NCI-H524 treated with DMSO at 0.1 percent for 48 hours (cell line): Measurements from ENCODE around the gene CCDC150.
"Not testable (repeated sequence)": the region's sequence is repeated elsewhere in the genome, so short reads cannot be mapped to it uniquely, and the experiment has no call there.

Source experiments
- DNase-seq: peaks from one replicate; lab custom pipeline; 2025; lab: John Stamatoyannopoulos, UW

Gene CCDC150

DNA sequence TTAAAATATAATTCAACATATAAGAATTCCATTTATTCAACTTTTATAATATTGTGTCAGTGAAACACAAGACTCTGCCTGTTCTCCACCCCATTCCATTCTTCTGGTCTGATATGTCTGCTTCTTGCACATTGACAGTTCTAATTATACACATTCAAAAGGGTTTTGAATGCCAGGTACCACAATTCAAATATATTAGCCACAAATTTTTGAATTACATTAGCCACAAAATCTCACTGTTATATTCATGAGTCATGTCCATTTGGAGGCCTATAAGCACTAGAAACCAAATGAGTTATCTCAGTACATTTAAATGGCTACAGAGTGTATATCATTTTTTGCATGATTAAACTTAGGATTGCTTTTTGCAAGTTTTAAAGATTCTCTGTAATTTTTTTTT is 72.1 kb downstream of the CCDC150 start:
- no peak for DNase-seq

DNA sequence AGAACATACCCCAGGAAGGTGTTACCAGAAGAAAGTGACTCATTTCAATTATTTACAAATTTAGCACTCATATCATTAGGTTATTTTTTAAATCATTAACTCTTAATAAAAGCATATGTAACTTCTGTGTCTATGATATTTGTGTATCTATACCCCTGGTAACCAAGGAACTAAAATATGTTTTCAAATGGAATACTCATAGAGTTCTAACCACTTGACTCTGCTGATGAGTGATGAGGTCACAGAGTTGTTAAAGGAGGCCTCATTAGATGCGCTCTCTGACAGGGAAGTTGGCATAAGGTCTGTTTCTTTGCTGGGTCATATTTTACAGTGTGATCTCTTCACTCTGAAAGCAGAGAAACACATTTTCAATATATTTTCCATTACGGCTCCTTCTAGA is 73.4 kb downstream of the CCDC150 start:
- no peak for DNase-seq

DNA sequence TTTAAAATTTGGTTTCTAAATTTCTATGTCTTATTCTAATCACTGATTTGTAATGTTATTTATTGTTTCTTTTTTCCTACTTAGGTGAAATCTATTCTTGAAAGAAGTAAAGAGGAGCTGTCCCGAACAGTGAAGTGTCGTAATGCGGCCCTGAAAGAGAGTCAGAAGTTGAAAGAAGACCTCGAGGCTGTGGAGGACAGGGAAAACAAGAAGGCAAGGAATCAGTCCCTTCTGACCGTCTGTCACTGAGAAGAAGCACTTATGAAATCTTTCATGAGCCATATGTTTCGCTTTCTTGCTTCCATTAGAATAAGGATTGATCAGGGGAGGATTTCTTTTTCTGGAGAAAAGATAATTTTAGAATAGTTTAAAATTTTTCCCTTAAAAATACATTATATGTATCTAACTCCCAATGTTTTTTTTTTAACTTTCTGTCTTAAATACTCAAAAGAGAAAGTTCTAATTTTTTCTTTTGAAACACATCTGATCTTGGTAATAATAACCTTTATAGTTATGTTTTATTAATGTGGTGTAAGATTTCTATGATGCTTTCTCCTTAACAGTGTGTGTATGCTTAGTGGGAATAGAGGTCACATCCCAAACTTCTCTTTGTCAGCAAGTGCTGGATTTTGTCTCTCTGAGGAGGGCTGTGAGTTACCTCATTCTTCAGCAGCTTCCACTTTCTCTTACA is 79.0 kb downstream of the CCDC150 start:
- peak; percentile 46 for DNase-seq

DNA sequence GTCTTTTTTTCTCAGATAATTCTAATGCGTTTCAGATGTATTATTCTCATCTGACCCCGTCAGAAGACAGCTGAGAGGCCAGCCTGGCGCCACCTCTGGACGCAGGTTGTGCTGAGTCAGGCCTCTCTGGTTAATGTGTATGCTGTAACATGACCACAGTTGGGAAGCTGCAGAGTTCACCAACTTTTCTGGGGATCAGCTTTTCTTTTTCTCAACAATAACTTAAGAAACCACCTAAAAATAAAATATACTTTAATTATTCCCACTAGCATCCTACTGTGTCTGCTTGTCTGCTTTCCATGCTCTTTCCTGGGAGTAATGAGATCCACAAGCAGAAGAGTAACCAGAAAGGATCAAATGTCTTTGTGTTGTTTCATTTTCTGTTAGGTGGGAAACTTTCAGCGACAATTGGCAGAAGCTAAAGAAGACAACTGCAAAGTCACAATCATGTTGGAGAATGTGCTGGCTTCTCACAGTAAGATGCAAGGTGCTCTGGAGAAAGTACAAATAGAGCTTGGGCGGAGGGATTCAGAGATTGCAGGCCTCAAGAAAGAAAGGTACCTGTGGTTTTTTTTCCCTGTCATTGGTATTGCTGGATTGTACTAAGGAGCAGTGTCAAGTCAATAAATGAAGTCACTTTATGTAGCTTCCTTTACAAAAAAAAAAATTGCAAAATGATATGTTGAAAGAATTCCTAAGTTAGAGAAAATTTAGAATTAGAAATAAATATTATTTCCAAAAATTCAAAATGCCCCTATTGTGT is 79.8 kb downstream of the CCDC150 start:
- DNase-seq, result no peak

DNA sequence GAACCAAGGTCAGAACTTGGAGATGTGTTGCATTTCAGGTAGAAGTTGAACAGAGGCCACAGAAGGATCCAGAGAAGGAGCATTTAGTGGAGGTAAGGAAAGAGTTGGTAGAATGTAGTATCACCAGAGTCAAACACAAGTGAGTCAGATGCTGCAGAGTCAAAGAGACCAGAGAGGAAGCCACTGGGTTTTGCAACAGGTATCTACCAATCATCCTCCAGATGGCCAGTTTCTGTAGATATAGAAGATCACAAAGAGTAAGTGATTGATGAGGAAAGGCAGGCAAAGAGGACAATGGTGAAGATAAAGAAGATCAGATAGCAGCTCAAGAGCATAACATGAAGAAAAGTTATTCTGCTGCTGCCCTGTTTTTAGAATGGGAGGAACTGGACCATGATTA is 84.1 kb downstream of the CCDC150 start:
- DNase-seq, result no peak

DNA sequence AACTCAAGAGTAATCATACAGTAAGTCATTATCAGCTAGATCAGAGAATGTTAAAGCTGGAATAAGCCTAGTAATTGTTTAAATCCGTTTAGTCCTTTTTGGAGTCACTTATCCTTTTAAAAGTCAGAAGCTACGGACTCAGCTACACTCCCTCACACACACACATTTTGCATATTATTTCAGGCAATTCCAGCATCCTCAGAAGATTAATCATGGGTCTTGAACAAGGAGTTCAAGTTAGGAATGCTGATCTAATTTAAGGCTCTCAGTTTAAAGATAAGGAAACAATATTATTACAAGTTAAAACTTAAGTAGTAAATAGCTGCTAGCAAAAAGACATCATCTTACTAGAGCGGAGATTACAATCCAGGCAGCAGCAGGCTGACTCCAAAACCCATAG is 85.7 kb downstream of the CCDC150 start:
- DNase-seq, result no peak

DNA sequence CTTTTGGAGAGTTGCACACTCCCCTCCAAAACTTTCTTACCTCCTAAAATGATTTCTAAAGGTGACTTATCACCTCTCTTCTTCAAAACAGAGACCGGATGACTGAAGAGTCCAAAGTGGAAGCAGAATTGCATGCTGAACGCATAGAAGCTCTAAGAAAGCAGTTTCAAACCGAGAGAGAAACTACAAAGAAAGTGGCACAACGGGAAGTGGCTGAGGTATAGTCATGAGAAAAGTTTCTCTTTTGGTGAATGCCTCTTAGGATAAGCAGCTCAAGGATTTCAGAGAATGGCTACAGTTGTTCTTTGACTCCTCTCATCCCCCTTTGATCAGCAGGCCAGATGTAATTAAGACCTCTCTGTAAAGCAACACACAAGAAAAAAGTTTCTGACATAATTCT is 86.4 kb downstream of the CCDC150 start:
- no peak for DNase-seq

DNA sequence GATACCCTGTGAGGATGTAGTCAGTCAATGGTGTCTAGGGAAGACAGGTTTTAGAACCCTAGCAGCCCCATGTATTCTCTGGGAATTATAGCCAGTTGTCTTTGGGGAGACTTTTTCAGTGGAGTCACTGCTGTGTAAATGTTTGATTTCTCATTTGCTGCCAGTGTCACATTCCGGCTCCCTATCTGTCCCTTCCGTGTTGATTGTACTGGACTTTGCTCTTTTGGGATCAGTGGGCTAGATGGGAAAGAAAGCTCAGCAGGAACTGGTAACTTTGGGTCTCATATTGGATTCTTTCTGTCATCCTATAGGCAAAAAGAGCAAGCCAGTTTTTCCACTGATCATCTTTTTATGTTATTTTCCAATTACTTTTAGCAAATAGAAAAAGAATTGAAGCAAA is 89.9 kb downstream of the CCDC150 start:
- DNase-seq, result no peak

DNA sequence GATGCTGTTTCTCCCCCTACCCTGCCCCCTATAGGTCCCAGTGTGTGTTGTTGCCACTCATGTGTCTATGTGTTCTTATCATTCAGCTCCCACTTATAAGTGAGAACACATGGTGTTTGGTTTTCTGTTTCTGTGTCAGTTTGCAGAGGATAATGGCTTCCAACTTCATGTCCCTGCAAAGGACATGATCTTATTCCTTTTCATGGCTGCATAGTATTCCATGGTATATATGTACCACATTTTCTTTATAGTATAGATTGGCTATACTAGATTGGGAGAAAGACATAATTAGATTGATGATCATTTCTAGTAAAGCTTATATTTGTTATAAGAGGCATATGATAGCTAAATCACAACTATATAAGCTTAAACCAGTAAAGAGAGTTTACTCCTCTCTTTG is 97.1 kb downstream of the CCDC150 start:
- not testable (repeated sequence) for DNase-seq

DNA sequence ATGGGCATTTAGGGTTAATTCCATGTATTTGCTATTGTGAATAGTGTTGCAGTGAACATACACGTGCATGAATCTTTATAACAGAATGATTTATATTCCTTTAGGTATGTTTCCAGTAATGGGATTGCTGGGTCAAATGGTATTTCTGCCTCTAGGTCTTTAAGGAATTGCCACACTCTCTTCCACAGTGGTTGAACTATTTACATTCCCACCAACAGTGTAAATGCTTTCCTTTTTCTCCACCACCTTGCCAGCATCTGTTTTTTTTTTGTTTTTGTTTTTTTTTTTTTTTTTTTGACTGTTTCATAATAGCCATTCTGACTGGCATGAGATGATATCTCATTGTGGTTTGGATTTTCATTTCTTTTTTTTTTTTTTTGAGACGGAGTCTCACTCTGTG is 97.5 kb downstream of the CCDC150 start:
- DNase-seq, result no peak

DNA sequence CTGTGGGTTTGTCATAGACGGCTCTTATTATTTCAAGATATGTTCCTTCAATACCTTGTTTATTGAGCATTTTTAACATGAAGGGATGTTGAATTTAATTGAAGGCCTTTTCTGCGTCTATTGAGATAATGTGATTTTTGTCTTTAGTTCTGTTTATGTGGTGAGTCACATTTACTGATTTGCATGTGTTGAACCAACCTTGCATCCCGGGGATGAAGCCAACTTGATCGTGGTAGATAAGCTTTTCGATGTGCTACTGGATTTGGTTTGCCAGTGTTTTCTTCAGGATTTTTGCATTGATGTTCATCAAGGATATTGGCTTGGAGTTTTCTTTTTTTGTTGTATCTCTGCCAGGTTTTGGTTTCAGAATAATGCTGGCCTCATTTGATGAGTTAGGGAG is 99.5 kb downstream of the CCDC150 start:
- no peak for DNase-seq

DNA sequence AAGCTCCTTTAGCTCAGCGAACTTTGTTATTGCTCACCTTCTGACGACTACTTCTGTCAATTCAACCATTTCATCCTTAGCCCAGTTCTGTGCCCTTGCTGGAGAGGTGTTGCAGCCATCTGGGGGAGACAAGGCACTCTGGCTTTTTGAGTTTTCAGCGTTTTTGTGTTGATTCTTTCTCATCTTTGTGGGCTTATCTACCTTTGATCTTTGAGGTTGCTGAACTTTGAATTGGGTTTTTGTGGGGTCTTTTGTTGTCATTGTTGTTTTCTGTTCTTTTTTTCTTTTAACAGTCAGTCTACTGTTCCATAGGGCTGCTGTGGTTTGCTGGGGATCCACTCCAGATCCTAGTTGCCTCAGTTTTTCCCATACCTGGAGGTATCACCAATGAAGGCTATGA is 102.7 kb downstream of the CCDC150 start:
- DNase-seq, result no peak

DNA sequence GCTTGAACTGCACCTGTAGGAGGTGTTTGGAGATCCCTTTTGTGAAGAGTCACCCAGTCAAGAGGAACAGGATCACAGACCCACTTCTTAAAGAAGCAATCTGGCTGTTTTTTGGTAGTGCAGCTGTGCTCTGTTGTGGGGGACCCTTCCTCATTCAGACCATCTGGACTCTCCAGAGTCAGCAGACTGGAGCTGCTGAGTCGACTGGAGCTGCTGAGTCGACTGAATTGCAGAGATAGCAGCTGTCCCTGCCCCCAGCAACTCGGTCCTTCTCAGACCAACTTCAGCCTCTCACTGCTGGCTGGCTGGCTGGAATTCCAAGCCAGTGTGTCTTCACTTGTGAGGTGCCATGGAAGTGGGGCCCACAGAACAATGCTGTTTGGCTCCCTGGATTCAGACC is 103.2 kb downstream of the CCDC150 start:
- peak; percentile 81 for DNase-seq

DNA sequence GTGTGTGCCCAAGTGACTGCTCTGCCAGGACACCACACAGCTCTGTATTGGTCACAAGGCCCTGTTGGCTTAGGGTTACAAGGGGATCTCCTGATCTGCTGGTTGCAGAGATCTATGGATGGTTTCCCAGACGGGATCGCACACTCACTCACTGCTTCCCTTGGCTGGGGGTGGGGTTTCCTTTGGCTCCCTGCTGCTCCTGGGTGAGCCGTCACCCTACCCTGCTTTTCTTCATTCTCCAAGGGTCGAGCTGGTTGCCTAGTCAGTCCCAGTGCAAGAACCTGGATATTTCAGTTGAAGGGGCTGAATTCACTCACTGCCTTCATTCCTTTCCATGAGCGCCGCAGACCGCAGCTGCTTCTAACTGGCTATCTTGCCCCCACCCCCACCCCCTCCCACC is 103.7 kb downstream of the CCDC150 start:
- no peak for DNase-seq

DNA sequence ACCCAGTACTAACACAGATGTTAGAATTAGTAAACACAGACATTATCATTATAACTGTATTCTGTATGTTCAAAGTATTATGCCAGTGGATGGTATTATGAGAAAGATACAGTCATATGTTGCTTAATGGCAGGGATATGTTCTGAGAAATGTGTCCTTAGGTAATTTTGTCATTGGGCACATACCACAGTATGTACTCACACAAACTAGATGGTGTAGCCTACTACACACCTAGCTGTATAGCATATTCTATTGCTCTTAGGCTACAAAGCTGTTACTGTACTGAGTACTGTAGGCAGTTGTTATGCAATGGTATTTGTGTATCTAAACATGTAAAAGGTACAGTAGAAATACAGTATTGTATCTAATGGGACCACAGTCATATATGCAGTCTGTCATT is 106.2 kb downstream of the CCDC150 start:
- no peak for DNase-seq

DNA sequence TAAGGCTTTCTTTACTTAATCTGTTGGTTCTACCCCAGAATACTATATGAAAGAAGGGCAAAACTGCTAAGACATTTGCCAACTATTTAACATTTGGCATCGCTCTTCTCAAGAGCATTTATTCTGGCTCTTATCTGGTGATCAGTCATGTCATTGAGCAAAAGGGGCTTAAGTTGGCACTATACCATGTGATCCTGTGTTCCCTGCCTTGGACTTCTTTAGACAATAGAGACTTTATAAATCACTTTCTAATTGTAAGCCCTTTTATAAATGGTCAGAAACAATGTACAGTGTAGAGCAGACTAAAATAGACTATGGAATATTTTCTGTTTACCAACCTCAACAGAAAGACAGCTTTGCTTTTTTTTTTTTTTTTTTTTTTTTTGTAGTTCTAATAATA is 107.9 kb downstream of the CCDC150 start:
- DNase-seq, result no peak

DNA sequence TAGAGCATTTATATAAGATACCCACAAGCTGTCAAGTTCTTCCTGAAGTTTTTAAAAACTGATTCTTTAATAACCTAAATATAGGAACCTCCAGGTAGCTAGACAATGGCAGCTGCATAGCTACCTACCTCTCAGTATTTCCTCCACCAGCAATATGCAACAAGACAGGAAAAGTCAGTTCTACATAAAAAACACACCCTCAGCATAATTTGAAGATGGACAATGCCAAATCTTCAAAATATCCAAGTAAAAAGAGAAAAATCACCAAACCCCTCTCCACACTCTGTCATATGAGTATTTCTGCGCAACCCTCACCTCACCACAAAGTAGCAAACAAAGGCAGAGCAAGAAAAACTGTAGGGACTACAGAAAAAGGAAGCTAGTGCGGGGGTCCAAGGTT is 108.6 kb downstream of the CCDC150 start:
- no peak for DNase-seq

DNA sequence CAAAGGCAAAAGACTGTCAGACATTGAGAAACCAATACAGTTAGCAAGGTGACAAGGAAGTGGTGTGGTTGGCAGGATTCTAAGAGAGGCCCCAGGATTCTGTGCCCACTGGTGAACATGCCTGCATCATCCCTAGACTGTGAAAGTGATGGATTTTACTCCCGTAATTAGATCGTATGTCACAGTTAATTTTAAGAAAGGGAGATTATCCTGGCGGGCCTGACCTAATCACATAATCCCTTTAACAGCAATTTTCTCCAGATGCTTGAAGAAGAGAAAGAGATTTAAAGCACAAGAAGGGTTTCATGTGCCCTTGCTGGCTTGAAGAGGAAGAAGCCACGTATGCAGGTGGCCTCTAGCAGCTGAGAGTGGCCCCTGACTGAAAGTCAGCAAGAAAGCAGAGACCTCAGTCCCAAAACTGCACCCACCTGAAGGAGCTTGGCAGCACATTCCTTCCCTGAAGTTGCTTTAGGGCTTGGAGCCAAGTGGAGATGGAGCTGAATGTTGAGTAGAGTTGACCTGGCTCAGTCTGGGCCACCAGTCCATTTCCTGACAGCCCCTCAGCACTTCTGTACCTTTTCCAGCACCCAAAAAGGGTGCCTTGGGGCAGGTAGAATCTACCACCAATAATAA is 110.9 kb downstream of the CCDC150 start:
- peak; percentile 88 for DNase-seq

DNA sequence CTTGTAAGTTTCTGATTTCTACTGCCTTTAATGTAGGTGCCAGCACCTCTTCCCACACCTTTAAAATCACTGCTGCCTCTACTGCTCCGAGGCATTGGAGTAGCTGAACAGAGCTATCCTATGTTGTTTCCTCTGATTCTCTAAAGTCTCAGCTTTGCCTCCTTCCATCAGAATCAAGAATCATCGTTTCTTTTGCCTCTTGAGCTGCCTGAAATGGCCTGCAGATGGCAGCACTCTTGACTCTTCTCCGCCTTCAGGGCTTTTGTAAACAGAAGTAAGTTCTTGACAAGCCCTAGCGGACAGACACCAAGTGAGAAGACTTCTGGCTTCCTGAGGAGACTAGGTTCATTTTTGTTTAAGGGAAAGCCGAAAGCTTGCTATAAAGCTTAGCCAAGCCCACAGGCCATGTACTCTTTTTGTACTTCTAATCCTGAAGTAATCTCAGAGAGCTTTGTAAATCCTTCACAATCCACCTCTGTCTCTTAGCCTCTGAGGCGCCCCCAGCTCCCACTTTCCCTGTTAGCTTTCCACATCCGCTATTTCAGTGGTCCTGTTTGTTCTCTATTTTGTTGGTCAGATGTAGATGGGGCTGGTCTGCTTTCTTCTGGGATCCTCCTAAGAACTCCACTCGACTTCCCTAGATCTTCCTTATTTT is 111.6 kb downstream of the CCDC150 start:
- peak; percentile 14 for DNase-seq

DNA sequence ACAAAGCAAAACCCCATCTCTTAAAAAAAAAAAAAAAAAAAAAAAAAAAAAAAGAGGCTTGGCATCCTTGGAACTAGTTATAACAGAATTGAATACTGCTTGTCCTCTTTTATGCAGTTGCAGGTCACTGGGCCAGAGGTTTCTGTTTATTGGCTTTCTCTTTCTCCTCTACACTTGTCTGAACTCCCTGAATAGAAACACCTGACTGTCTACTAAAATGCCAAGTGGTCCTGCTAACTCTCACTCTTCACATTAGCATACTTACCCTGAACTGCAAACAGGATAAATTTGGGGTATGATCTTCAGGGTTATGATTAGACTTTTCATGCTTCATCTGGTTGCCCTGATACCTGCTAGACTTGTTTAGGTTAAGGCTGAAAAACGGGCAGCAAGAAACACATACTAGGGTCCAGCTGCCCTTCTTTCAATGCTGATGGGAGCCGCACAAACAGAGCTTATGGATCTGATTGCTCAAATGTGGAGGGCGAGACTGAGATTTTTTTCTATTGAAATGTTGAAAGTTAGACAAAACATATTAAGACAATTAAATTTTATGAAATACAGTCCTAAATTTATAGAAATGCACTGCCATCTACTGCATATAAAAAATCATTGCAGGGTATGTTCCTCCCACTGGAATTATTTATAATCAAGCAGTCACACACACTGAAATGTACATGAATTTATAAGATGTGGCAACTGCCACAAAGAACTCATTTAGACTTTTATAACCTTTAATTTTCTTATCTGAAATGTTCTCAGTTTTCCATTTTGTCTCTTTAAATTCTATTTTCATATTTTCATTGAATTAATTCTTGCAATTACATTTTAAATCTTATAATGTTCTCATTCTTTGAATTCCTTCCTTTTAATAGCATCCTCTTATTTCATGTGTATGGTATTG is 119.2 kb downstream of the CCDC150 start:
- DNase-seq, result no peak

DNA sequence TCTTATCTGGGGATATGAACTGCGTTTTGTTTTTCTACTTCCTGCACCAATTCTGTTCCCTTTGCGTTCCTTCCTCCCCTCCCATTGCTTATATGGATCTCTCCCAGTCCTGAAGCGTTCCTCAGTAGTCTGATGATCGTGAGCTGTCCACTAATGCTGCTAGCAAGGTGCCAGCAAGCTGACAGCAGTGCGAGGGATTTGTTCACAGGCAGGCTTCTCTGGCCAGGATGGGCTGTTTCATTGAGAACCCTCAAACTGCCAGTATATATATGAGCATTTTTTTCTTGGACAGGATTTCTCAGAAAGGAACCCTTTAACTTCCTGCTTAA is 119.8 kb downstream of the CCDC150 start:
- DNase-seq, result no peak

DNA sequence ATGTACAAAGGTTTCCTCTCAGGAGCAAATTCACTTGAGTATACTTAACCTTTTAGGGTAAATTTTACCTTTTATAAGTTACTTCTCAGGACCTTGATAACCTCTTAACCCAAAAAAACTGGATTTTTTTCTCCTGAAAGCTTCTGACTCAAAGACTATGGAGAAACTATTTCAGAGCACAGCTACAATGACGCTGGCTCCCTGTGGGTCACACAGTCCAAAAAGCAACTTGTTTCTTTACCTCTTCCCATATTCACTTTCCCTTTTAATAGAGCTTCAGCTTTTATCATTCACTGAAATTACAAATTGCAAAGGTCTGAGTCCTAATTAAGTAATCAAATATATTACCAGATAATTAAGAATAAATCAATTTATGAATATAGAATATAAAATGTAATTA is 127.6 kb downstream of the CCDC150 start:
- no peak for DNase-seq
